Astrocyte (in vitro differentiated cells and primary cell): ENCODE data around the gene OPRD1. TPM values are rescaled to one million over a fixed set of nuclear protein-coding genes. Genes with fewer than 3 reads are reported as not detected.

Experiments used
- DNase-seq: peaks from one replicate; pipeline ENCODE4 v3.0.0-alpha.2; 2010; ENCODE audit warnings: low read depth
- FAIRE-seq: peaks from 2 replicates; lab custom pipeline; 2011; peaks lifted over from hg19 to GRCh38; lab: Jason Lieb, UNC
- H2AFZ ChIP-seq: 2 replicates; pipeline ENCODE4 v1.6.0; 2012; ENCODE audit warnings: low read depth, low read length, inconsistent platforms
- H3K27ac ChIP-seq: 2 replicates; pipeline ENCODE4 v1.5.1; 2011; ENCODE audit warnings: low read depth, low read length, inconsistent platforms
- H3K27me3 ChIP-seq: 2 replicates; pipeline ENCODE4 v1.6.0; 2011; ENCODE audit warnings: low read length, inconsistent platforms; ENCODE audit not compliant: insufficient read depth
- H3K36me3 ChIP-seq: 2 replicates; pipeline ENCODE4 v1.5.1; 2011; ENCODE audit warnings: low read length, inconsistent platforms; ENCODE audit not compliant: insufficient read depth
- H3K4me1 ChIP-seq: 2 replicates; pipeline ENCODE4 v1.5.1; 2011; ENCODE audit warnings: low read length, inconsistent platforms; ENCODE audit not compliant: insufficient read depth
- H3K4me2 ChIP-seq: 2 replicates; pipeline ENCODE4 v1.6.0; 2012; ENCODE audit warnings: low read length, inconsistent platforms
- H3K4me3 ChIP-seq: 2 replicates; pipeline ENCODE4 v1.5.1; 2011; ENCODE audit warnings: low read depth, mild to moderate bottlenecking, low read length, inconsistent platforms; ENCODE audit not compliant: insufficient read depth
- H3K79me2 ChIP-seq: 2 replicates; pipeline ENCODE4 v1.6.0; 2012; ENCODE audit warnings: mild to moderate bottlenecking, low read length, inconsistent platforms; ENCODE audit not compliant: insufficient read depth
- H3K9ac ChIP-seq: 2 replicates; pipeline ENCODE4 v1.6.0; 2012; ENCODE audit warnings: mild to moderate bottlenecking, low read length, inconsistent platforms
- H3K9me3 ChIP-seq: 2 replicates; pipeline ENCODE4 v1.5.1; 2012; ENCODE audit warnings: low read depth, mild to moderate bottlenecking, low read length, inconsistent platforms; ENCODE audit not compliant: insufficient read depth
- H4K20me1 ChIP-seq: 2 replicates; pipeline ENCODE4 v1.6.0; 2012; ENCODE audit warnings: low read length, inconsistent platforms; ENCODE audit not compliant: insufficient read depth
- H3K27ac Mint-ChIP-seq: one replicate; pipeline ENCODE4 v1.8.0; 2021; ENCODE audit warnings: mild to moderate bottlenecking, mixed read lengths; ENCODE audit not compliant: unreplicated experiment
- H3K27me3 Mint-ChIP-seq: one replicate; pipeline ENCODE4 v1.8.0; 2021; ENCODE audit warnings: low read depth, mixed read lengths; ENCODE audit not compliant: unreplicated experiment
- H3K36me3 Mint-ChIP-seq: one replicate; pipeline ENCODE4 v1.8.0; 2021; ENCODE audit warnings: low read depth, mixed read lengths; ENCODE audit not compliant: unreplicated experiment
- H3K4me1 Mint-ChIP-seq: one replicate; pipeline ENCODE4 v1.8.0; 2021; ENCODE audit warnings: low read depth, mixed read lengths; ENCODE audit not compliant: unreplicated experiment
- H3K4me3 Mint-ChIP-seq: one replicate; pipeline ENCODE4 v1.8.0; 2021; ENCODE audit warnings: mild to moderate bottlenecking, moderate library complexity, mixed read lengths; ENCODE audit not compliant: unreplicated experiment
- H3K9me3 Mint-ChIP-seq: one replicate; pipeline ENCODE4 v1.8.0; 2021; ENCODE audit warnings: mild to moderate bottlenecking, mixed read lengths; ENCODE audit not compliant: unreplicated experiment
- EZH2 ChIP-seq: IDR thresholded peaks from 2 replicates; pipeline ENCODE4 v1.6.1; 2012; ENCODE audit warnings: mild to moderate bottlenecking, low read length, inconsistent platforms; ENCODE audit not compliant: insufficient read depth
- total RNA-seq: library from RNA; stranded (reverse); gene quantifications from 2 replicates; pipeline ENCODE4 v1.2.1, GENCODE V29; 2021
- TF ChIP-seq, protein P1 (sequence below): IDR thresholded peaks from 2 replicates; pipeline ENCODE4 v1.5.1; 2011; ENCODE audit warnings: low read depth, mild to moderate bottlenecking, inconsistent platforms, low read length, moderate library complexity; ENCODE audit not compliant: insufficient read depth

Gene OPRD1
- total RNA-seq, 1 donor from 2014 or later, result 1.2 TPM

DNA sequence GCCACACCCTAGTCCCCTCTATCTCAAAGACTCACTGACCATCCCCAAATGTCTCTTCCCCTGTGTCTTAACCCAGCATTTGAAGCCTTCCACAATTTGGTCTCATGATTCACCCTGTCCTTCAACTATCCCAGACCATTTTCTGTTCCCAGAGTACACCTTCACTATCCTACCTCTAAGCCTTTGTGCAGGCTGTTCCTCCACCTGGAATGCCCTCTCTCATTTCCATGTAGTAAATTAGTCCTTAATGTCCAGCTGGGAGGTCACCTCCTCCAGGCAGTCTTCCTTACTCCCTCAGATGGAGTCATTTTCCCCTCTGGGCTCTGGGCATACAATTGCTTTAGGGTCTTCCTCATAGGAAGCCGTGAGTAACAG is 71.3 kb downstream of the OPRD1 start:
- Histone ChIP-seq H4K20me1 (no peaks in the 10 kb centered on the region), H3K79me2 (no peaks in the 10 kb centered on the region), H3K4me2 (no peak overlapping the region), H3K9me3 (no peaks in the 10 kb centered on the region), H2AFZ (no peak overlapping the region), H3K4me1 (peaks cover 17% of the 10 kb centered on the region), H3K27ac (no peak overlapping the region), H3K36me3 (no peaks in the 10 kb centered on the region), H3K27me3 (no peaks in the 10 kb centered on the region), H3K9ac (no peak overlapping the region), H3K4me3 (no peak overlapping the region)
- FAIRE-seq (no peak), DNase-seq (no peak)
- Mint-ChIP-seq H3K36me3 (peaks cover 1% of the 10 kb centered on the region), H3K4me3 (no peak overlapping the region), H3K9me3 (no peaks in the 10 kb centered on the region), H3K27me3 (peaks cover 2% of the 10 kb centered on the region), H3K27ac (peak overlapping the region; percentile 77), H3K4me1 (peaks cover 17% of the 10 kb centered on the region)
- TF ChIP-seq EZH2, result no peak
- TF ChIP-seq, protein P1, sequence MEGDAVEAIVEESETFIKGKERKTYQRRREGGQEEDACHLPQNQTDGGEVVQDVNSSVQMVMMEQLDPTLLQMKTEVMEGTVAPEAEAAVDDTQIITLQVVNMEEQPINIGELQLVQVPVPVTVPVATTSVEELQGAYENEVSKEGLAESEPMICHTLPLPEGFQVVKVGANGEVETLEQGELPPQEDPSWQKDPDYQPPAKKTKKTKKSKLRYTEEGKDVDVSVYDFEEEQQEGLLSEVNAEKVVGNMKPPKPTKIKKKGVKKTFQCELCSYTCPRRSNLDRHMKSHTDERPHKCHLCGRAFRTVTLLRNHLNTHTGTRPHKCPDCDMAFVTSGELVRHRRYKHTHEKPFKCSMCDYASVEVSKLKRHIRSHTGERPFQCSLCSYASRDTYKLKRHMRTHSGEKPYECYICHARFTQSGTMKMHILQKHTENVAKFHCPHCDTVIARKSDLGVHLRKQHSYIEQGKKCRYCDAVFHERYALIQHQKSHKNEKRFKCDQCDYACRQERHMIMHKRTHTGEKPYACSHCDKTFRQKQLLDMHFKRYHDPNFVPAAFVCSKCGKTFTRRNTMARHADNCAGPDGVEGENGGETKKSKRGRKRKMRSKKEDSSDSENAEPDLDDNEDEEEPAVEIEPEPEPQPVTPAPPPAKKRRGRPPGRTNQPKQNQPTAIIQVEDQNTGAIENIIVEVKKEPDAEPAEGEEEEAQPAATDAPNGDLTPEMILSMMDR, result no peak

DNA sequence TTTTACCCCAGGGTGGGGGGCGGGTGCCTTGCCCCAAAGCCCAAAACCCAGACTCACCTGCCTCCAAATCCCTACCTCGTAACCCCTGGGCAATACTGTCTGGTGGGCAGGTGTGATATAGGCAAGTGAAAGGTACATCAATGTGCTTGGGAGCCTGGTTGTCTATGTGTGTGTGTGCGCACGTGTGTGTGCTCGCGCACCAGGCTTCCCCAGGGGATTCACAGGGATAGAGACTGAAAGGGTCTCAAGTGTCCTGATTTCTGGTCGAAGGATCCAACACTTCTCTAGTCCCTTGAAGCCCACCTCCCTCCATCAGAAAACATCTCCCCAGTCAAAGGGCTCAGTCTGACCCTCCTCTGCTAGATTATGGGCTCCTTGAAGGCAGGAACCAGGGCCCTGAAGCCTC is 73.5 kb downstream of the OPRD1 start:
- Histone ChIP-seq H3K9ac (no peak overlapping the region), H2AFZ (no peak overlapping the region), H3K4me2 (no peak overlapping the region), H3K27me3 (no peaks in the 10 kb centered on the region), H3K4me3 (no peak overlapping the region), H3K36me3 (no peaks in the 10 kb centered on the region), H4K20me1 (no peaks in the 10 kb centered on the region), H3K79me2 (no peaks in the 10 kb centered on the region), H3K9me3 (no peaks in the 10 kb centered on the region), H3K4me1 (peaks cover 17% of the 10 kb centered on the region), H3K27ac (no peak overlapping the region)
- peaks cover 17% of the 10 kb centered on the region for H3K4me1 Mint-ChIP-seq
- no peaks in the 10 kb centered on the region for H3K27me3 Mint-ChIP-seq
- TF ChIP-seq EZH2, result no peak
- TF ChIP-seq, protein P1, result no peak
- H3K9me3 Mint-ChIP-seq, result no peaks in the 10 kb centered on the region
- DNase-seq (no peak), FAIRE-seq (no peak)
- peaks cover 1% of the 10 kb centered on the region for H3K36me3 Mint-ChIP-seq
- no peak overlapping the region for H3K4me3 Mint-ChIP-seq
- H3K27ac Mint-ChIP-seq, result no peak overlapping the region

DNA sequence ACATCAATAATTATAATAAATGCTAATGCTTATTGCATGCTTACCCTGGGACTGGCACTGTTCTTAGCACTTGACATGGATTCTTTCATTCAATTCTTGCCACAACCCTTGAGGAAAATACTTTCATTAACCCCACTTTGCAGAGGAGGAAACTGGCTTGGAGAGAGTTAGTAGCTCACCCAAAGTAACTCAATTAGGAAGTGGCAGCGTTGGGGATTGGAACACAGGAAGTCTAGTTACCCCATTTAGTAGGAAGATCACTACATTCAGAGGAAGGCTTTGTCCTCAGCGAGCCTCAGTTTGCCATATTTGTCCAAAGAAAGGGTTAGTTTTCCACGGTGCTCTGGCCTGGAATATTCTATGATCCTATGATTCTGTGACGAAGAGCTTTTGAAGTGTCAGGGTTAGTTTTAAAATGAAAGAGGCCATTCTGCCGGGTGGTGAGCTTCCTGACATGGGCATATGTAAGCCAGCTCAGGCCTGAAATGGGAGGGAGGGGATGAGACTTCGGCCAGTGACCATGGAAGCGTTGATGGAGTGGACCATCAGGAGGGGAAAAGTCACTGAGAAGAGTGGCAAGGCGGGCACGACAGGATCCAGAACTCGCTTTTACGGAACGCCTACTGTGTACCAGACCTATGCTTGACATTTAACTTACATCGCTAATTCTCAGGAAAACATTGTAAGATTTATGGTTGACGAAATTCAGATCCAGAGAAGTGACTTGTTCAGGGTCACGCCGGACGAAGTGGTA is 74.2 kb downstream of the OPRD1 start:
- no peak overlapping the region for H3K27ac ChIP-seq
- H3K27me3 Mint-ChIP-seq, result no peaks in the 10 kb centered on the region
- FAIRE-seq (no peak), DNase-seq (no peak)
- no peak overlapping the region for H3K4me3 ChIP-seq
- H3K79me2 ChIP-seq, result no peaks in the 10 kb centered on the region
- TF ChIP-seq, protein P1, result no peak
- no peak for TF ChIP-seq EZH2
- no peak overlapping the region for H3K9ac ChIP-seq
- no peaks in the 10 kb centered on the region for H3K9me3 ChIP-seq
- H2AFZ ChIP-seq, result peak overlapping the region; percentile 79
- peak overlapping the region; percentile 89 for H3K27ac Mint-ChIP-seq
- H3K27me3 ChIP-seq, result no peaks in the 10 kb centered on the region
- H3K36me3 ChIP-seq, result no peaks in the 10 kb centered on the region
- peak overlapping the region; percentile 88 for H3K4me3 Mint-ChIP-seq
- no peaks in the 10 kb centered on the region for H4K20me1 ChIP-seq
- peaks cover 17% of the 10 kb centered on the region for H3K4me1 ChIP-seq
- H3K36me3 Mint-ChIP-seq, result peaks cover 1% of the 10 kb centered on the region
- H3K4me1 Mint-ChIP-seq, result peaks cover 17% of the 10 kb centered on the region
- peak overlapping the region; percentile 96 for H3K4me2 ChIP-seq
- no peaks in the 10 kb centered on the region for H3K9me3 Mint-ChIP-seq
